NCI-H1092 treated with DMSO at 0.1 percent for 48 hours (cell line): ENCODE data around the gene RNF144B.
"Not testable (repeated sequence)": the region's sequence is repeated elsewhere in the genome, so short reads cannot be mapped to it uniquely, and the experiment has no call there.

Source experiments
- DNase-seq: peaks from one replicate; lab custom pipeline; 2025; lab: John Stamatoyannopoulos, UW

The RNF144B gene

DNA sequence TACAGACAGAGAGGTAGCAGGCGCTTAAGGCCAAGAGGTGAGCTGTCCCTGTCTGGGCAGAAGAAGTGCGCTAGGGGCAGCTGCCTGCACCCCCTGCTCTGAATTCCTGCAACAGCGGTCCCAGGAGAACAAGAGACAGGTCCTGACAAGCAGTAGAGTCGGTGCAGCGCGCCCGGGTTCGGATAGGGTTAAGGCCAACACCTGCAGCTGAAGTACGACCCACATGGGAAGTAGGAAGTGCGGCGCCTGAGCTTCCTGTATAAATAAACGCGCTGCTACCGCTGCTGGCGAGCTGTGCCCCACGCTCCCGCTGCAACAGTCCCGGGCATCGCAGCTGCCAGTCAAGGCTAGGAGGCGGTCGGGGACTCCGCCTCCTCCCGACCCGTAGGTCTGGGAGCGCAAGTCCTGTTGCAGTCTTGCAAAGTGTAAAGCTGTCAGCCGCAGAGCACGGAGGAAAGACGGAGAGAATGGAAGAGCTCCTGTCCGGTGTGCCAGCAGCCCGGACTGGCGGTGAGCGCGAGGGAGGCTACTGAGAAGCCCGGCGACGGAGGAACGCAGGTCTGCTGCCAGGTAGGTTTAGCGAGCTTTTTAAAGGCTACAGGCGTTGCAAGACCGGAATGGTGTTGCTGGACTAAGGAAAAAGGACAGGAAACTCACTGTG, at the start of gene RNF144B:
TSS of gene RNF144B (plus strand) at position 290 of the 661 bp plus-strand sequence. CDS start 12,185 bp downstream, outside the sequence.
- DNase-seq, result peak; percentile 74

DNA sequence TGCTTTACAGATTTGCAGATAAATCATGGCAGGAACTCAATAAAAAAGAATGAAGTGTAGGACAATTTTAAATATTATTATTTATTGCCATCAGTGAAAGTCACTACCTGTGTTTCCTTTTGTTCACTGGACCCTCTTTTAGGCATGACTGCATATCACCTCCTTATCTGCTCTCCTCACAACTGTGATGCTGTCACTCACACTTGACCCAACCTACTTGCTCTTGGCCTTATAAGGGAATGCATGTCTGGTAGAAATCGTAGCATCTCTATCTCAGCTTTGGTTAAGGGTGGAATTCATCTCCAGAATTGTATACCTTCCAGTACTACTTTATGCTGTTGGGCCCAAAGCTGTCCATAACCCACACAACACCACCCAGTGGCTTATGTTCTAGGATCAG, 47.6 kb upstream of the RNF144B start:
- DNase-seq, result no peak

DNA sequence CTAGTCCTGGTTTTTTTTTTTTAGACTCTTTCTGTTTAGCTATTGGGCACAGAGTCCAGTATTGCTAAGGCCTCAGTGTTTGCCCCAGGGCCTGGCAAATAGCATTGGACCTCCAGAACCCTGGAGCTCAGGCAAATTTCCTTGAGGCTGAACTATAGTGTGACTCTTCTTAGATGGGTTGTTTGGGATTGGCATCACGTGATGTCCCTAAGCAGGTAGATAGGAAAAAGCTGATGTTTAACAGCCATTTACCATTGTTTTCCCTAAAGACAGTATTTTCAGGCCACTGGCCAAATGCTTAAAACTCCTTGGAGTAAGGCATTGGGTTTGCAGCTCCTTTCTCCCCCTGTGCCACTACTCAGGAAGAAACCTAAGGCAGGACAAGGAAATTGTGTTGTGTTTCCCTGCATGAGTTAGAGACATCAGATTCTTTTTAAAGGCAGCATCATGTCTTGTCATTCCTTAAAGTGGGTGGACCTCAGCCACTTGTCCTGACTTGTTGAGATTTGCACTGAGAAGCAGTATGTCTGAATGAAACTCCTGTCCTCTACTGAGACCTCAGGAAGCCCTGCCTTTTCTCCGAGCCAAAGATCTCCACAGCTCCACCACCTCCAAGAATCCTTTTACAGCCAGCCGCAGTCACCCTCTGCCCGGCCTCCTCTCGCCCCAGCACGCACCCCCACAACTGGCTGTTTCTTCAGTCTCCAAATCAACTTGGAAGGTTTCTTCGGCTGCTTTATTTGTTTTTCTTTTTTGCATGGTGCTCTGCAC, 46.2 kb upstream of the RNF144B start:
- DNase-seq, result no peak

DNA sequence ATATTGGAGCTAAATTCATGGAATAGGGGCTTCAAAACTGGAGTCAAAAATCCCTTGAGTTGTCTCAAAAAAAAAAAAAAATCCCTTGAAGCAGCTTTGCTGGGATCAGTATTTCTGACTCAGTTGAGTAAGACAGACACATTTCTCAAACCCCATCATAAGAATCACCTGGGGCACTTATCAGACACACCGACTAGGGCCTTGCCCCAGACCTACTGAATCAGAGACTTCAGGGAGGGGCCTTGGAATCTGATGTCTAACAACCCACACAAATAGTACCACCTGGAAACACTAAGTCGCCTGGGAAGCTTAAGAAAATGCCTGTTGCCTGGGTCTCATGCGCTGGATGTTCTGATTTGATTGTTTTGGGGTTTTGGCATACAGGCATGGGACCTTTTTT, 44.9 kb upstream of the RNF144B start:
- no peak for DNase-seq

- no peak for DNase-seq
Measured at GRCh38 chr6:18343741-18344140, 43.4 kb upstream of the RNF144B start.

- DNase-seq, result no peak
Measured at GRCh38 chr6:18347021-18347577, 40.1 kb upstream of the RNF144B start.

GRCh38 chr6:18347866-18348265, 39.3 kb upstream of the RNF144B start:
- no peak for DNase-seq

DNA sequence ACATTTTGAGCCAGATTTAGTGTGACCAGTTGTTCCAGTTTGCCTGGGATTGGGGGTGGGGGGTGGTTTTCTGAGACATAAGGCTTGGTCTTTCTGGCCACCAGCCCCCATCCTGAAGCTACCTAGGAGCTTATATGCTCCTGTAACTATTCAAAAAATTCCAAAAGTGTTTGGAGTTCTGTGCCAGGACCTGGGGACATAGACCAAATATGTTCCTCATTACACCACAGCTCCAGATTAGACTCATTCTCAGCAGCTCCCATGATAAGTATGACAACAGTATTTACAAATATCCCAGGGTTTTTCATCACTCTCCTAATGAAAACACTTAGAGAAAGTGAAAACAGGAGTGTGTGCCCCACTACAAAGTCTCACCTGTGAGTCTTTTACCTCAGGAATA, 37.8 kb upstream of the RNF144B start:
- DNase-seq, result no peak

- no peak for DNase-seq
Measured at GRCh38 chr6:18350271-18350670, 36.9 kb upstream of the RNF144B start.

DNA sequence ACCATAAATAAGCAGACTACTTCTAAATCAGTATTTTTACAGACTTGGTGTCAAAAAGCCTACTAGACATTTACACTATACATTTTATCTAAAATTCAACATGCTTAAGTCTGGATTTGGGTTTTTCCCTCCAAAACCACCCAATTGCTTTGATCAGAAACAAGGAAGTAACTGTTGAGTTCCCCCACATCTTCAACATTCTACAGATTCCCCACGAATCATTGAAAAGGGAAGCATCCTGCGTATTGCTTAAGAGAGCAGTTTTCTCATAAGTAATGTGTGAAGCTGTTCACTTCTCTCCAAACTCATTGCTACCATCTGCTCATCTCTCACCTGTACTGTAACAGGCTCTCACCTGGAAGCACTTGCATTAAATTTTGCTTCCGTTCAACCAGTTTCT, 36.4 kb upstream of the RNF144B start:
- DNase-seq, result no peak

DNA sequence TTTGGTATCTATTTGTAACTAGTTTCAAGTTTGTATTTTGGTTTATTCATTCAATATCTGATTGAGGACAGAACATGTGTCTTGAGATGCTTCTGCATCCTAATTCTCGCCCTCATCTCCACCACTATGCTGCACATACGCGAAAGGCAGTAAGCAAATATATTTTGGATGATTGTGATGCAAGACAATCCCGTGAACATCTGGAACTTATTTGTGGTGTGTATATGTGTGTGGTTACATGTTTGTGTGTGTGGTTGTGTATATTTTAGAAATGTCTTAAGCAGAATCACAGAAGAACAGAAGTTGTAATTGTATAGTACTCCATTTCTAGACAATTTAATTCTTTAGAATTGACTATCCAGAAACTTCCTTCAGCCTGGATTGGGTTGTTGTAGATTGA, 35.1 kb upstream of the RNF144B start:
- DNase-seq, result no peak

DNA sequence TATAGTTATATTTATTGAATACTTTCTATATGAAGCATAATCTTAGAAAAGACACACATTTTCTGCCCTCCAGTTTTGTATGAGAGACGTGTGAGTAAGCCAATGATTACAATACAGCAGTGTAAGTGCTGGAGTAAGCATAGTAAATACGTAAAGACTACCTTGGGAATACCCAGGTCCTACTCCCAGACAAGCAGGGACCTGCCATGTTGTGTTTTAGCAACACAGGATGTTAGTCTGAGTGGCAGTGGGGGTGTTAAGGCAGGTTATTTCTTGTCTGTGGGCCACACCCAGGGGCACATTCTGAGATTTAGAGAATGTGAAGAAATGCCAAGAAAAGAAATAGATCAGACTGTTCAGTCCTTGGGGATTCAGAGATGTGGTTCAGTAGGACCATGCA, 34.3 kb upstream of the RNF144B start:
- DNase-seq, result no peak

- no peak for DNase-seq
Measured at GRCh38 chr6:18353251-18353650, 33.9 kb upstream of the RNF144B start.

- DNase-seq, result not testable (repeated sequence)
Measured at GRCh38 chr6:18357546-18357945, 29.6 kb upstream of the RNF144B start.

DNA sequence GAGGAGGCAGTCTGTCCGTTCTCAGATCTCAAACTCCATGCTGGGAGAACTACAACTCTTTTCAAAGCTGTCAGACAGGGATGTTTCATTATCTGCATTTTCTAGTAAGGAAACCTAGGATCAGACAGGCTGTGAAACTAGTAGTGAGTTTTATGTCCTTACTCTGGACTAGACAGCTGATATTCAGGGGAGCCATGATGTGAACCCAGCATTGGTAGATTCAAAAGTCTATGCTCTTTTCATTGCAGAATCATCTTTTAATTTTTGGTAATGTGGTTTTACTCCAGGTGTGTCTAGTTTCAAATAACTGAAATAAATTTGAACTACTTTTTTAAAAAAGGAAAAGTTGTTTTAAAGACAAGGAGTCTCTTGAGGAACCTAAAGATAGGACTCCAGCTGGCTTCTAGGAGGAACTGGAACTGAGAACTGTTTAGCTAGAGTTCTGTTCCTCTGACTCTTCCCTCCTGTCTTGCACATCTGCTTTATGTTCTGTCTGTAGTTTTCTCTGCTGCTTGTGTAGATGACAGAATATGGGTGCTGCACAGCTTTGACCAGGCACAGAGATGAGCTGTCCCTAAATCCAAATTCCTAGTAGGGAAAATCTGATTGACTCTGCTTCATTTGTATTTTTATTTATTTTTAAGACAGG, 27.8 kb upstream of the RNF144B start:
- DNase-seq, result no peak

DNA sequence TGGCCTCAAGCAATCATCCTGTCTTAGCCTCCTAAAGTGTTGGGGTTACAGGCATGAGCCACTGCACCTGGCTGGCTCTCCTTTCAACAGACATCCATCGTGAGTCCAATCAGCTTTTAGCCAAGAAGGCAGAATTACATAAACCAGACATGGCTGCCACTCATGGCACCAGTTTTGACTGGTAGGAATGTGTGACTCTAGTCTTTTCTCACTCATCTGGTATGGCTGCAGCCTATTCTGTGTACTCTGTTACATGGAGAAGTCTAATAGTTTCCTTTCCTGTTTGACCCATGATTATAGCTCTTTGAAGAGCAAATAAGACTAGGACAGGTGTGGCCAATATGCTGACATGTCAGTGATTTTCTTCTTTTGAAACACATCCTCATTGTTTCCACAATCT, 27.0 kb upstream of the RNF144B start:
- DNase-seq, result no peak

DNA sequence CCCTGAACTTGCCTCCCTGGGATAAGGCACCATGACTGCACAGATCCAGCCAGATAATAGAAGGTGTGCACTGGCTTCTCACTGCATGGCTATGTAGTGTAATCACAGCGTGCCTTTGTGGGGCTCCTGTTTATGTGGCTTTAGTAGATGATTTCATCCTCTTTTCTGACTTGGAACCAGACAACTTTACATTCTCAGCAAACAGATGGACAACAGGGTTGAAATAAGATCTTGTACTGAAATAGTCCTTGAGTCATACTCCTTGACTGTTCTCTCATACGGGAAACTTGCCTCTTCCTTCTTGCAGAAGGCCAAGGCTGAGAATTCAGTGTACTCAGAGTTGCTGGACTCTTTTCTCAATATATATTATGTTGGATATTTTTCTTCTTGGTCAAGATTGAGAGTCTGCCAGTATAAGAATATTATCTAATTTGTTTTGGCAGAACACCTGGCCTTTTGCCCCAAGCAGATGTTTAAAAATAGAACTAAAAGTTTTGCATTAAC, 25.0 kb upstream of the RNF144B start:
- DNase-seq, result no peak

GRCh38 chr6:18363746-18364145, 23.4 kb upstream of the RNF144B start:
- no peak for DNase-seq

DNA sequence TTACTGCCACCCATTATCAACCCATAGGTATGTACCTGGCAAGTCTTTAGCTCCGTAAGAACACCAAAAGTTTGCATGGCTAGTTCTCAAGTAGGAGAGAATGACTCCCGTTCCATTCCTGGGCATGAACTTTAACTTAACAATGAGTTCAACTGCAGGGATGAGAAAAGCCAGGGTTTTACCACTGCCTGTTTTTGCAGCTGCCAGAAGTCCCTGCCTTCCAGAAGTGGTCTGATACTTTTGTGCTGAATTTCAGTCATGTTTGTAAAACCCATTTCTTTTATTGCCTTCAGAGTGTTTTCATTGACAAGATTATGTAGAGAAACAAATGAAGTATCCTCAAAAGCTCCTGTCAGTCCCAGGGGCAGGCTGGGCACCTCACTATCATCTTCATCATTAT, 22.6 kb upstream of the RNF144B start:
- not testable (repeated sequence) for DNase-seq

- no peak for DNase-seq
Measured at GRCh38 chr6:18367371-18367770, 19.8 kb upstream of the RNF144B start.

DNA sequence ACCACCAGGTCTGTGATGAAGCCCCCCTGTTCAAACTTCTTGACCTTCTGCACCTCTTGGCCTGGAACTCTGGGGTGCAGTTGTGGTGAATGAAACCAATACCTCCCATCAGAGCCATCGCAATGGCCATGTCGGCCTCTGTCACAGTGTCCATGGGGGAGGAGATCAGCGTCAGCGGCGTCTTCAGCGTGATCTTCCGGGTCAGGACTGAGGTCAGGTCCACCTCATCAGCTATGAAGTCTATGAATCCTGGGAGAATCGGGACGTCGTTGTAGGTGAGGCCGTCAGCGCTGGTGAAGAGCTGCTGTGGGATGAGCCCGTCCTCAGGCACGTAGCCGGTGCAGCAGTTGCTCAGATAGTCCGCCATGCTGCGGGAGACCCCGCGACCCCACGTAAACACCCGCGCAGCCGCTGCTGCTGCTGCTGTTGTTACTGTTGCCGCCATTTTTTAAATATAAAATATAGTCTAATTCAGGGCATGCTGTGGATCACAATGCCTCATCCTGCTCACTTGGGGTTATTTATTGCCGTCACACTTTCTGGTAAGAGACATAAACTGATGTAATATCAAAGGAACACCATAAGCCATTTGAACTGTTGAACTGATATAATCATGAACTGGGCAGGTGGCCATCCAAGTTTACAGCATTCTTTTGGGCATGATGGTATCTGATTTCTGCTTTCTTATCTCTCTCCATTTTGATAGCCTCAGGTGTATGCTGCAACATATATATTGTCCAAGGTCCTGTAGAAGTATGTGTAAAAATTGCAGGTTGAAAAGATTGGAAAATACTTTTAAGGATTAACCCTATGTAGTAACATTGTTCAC, 18.7 kb upstream of the RNF144B start:
- DNase-seq, result no peak

GRCh38 chr6:18371010-18371409, 16.1 kb upstream of the RNF144B start:
- no peak for DNase-seq
